GM21529 (cell line): ENCODE data around the gene MEOX2.

ENCODE experiments used
- ATAC-seq: cut with Tn5 transposase; IDR thresholded peaks from one replicate; pipeline ENCODE4 v1.9.1; 2021; ENCODE audit not compliant: unreplicated experiment

The MEOX2 gene

DNA sequence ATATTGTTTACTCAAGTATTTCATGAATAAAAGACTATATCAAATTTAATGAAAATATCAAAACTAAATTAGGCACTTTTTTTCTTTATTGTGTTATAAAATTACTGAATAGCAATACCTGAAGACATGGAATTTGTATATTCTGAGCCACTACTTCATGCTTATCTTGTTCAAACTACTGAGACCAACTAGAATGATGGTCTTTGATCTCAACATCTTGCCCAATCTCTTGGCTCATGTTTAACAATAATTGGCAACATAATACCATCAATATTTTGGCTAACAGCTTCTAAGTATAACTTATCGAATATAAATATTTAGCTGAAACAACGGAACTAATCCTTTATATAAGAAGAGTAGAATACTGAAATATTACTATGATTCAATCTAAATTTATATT lies 68.2 kb downstream of the MEOX2 start:
- no peak for ATAC-seq

DNA sequence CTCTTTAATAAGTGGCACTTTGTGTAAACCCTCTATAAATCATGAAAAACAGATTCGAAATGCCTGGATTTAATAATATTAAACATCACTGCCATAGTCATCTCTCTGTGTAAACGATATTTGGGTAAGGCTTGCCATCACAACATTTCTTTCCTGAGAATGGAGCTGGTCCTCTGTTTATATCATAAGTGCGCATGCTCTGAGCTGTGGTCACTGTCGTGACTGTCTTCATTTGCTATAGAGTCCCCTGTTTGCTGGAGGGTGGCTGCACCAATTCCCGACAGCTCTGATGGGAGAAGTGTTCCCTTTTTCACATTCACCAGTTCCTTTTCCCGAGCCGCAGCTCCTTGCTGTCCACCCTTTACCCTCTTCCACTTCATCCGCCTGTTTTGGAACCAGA lies 74.3 kb downstream of the MEOX2 start:
- no peak for ATAC-seq

DNA sequence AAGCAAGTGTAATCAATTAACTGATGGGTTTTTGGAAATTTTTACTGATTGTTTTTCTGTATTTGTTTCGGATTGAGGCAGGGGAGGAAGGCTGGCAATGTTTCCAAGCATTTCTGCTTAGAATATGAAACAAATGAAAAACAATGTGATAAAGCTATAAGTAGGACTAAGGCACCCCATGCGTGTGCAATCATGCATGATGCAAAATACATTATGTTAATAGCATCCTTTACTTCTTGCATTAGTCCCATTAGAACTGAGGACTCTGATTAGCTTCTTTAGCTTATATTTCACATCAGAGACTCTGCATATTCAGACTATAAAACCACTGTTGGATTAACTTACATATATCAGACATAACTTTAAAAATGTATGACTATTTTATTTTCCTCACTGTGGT lies 76.0 kb downstream of the MEOX2 start:
- ATAC-seq: no peak

- no peak for ATAC-seq
Observed at GRCh38 chr7:15609287-15609686, 77.2 kb downstream of the MEOX2 start.

DNA sequence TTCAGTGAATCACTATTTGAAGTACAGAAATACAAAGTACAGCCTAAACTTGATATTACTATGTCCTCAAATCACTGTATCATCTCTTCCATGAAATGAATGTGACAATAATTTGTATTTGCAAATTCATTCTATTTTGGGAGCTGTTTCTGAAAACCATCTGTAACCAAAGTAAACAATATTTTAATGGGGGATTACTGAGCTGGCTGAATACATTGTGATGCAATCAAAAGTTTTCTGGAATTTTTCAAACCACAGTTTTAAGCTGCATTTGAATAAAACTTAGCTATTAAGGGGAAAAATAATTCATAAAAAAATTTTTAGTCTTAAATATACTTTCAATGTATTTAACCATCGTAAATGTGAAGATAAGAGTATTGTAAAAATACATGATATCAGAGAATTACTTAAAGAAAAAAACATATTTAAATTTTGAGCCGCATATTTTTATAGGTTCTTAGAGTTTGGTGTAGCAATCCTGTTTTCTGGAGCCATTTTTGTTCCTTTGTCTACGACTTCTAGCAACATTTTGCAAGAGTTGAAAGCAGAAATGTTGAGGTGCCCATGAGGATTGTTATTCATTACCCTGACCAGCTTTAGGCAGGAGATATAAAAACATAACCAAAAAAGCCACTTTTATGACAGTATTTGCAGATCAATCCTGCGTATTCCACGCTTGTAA lies 78.8 kb downstream of the MEOX2 start:
- no peak for ATAC-seq

DNA sequence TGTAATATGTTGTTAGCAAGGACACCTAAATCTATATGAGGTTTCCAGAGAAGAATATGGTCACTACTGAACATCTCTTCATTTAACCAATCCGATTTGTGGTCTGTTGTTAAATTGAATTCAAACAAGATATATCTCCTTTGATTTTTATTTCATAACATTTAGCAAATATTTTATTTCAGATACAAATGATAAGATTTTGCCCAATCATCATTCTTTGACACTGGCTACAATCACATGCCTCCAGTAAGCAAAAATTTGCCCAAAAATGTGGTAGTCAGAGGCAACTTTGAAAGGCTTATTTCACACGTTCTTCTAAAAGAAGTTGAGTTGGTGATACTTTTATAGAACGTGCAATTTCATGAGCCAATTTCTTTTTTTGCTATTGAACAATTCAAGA lies 79.9 kb downstream of the MEOX2 start:
- ATAC-seq: no peak

GRCh38 chr7:15604166-15604565 lies 82.3 kb downstream of the MEOX2 start:
- no peak for ATAC-seq

DNA sequence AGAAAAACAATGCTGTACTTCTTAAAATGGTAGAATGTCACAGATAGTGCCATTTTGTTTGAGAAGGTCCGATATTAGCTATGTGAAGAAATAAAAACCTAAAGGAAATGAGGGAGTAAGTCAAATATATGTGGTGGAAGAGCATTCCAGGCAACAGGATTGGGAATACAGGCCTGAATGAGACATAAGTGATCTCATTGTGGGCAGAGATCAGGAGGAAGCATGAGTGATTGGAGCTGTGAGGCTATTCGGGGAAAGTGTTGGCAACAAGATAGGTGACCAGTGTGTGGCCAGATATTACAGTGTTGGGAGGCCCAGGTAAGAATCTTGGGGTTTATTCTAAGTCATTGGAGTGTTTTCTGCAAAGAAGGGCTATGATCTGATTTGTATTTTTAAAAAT lies 83.4 kb downstream of the MEOX2 start:
- ATAC-seq: no peak

- ATAC-seq: no peak
Observed at GRCh38 chr7:15602236-15602635, 84.2 kb downstream of the MEOX2 start.

DNA sequence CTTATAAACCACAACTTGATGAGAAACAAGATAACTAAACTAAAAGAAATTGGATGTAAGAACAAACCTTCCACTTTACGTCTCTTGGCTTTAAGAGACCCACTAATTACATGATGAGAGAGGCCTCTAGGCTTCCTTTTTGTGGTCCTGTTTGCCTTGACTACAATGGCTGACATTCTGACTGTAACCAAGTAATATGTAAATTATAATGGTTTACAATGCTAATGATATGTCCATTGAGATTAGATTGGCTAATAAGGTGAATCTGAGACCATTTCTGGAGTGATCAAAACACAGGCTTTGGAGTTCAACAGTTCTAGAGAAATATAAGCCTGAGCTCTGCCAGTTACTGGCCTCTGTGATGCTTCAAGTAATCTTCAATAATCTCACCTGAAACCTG lies 85.3 kb downstream of the MEOX2 start:
- no peak for ATAC-seq

GRCh38 chr7:15600298-15600697 lies 86.2 kb downstream of the MEOX2 start:
- ATAC-seq: no peak

GRCh38 chr7:15594461-15594860 lies 92.0 kb downstream of the MEOX2 start:
- no peak for ATAC-seq

GRCh38 chr7:15593382-15593781 lies 93.1 kb downstream of the MEOX2 start:
- ATAC-seq: no peak

- ATAC-seq: no peak
Observed at GRCh38 chr7:15586266-15586665, 100.2 kb downstream of the MEOX2 start.

- ATAC-seq: no peak
Observed at GRCh38 chr7:15584575-15584974, 101.9 kb downstream of the MEOX2 start.

DNA sequence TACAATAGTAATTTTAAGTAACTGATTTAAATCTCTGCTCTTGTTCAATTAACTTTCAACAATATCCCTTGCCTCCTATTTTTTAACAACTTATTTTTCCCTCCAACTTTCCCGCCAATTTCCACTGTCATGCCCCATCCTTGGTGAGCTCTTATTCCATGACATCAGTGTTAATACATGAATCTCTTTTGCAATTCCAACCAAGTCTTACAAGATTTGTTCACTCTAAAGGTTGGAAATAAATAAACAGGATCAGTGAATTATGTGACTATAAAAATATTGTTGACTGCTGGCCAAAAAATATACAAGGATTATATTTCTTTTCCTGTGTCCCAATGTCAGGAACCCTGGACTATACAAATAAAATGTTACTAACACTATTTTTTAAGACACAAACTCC lies 103.7 kb downstream of the MEOX2 start:
- ATAC-seq: no peak

- no peak for ATAC-seq
Observed at GRCh38 chr7:15581352-15581951, 105.0 kb downstream of the MEOX2 start.

GRCh38 chr7:15580604-15581351 lies 105.7 kb downstream of the MEOX2 start:
- no peak for ATAC-seq

GRCh38 chr7:15577600-15577999 lies 108.9 kb downstream of the MEOX2 start:
- ATAC-seq: no peak

DNA sequence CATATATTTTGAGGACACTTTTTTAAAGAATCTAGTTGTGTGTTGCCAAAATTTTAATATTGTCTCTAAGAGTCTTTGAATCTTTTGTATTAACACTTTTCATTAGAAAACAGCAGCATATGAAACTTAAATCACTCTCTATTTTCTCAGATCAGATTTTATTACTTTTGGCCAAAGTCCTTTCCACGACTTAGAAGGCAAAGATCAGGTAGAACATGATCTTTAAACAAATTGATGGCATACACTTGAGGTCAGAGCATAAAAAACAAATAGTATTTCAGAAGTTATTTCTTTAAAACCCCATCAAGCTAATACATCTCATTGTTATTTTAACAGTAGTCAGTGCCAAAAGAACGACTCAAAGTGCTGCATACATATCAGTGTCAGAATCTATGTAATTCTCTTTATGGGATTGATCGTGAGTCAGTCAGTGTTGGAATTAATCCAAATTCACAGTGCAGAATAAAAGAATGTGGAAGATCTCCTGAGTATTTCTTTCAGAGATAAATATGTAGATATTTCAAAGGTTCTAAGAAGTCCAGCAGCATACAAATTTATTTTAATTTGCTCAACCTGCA lies 115.1 kb downstream of the MEOX2 start:
- ATAC-seq: no peak

GRCh38 chr7:15567652-15568051 lies 118.8 kb downstream of the MEOX2 start:
- no peak for ATAC-seq

DNA sequence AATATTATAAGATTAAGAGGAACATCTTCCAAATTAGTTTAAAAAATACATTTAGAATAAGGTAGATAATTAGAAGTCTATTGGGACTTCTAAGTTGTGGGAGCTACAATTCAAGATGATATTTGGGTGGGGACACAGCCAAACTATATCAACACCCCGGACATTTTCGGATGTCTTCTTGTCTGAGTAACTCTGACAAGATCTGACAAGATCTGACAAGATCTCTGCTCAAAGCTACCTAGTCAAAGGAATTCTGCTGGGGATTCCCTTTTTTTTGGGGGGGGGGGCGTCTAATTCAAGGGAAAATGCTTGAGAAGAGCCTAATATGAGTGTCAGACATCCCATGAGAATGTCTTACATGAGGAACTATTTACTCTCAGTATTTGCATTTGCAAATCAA lies 119.4 kb downstream of the MEOX2 start:
- ATAC-seq: no peak
